ENCODE results near the gene LIN7B.

DNA sequence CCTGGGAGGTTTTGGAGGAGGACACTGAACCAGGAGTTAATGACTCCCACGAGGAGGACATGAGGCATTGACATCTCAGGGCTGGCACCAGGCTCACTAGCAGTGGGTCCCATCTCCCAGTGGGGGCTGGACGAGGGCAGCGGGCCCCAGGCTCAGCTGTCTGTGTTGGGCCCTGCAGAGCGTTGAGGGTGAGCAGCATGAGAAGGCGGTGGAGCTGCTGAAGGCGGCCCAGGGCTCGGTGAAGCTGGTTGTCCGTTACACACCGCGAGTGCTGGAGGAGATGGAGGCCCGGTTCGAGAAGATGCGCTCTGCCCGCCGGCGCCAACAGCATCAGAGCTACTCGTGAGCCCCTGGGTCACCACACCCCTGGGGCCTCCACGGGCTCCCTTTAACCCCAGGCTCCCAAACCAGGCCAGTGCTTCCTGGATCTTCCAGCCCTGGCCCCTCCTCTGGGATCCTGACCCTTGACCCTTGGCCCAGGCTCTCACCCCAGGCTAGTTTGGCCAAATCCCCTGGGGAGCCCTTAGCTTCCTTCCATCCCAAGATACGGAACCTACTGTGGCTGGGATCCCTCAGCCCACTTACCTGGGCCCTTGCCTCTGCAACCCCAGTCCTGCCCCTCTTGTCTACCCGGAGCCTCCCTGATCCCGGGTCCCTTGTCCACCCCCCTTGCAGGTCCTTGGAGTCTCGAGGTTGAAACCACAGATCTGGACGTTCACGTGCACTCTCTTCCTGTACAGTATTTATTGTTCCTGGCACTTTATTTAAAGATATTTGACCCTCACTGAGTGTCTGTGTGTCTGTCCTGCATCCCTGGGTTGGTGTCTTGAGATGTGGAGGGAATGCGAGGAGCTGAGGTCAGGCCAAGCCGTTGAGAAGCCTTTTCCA lies 3.8 kb downstream of the LIN7B start:
- no peak for TF ChIP-seq CTCF (IDR thresholded peaks at IDR 0.05)
- no peak for TF ChIP-seq POLR2A (IDR thresholded peaks at IDR 0.05)

All from gastroesophageal sphincter (tissue), 3 donors.